GM04503 (cell line): Measurements from ENCODE around the gene EPS8L1.
"Not testable (repeated sequence)": the region's sequence is repeated elsewhere in the genome, so short reads cannot be mapped to it uniquely, and the experiment has no call there.

Experiments
- DNase-seq: peaks from one replicate; pipeline ENCODE4 v3.0.0-alpha.2; 2012; ENCODE audit warnings: low read depth

EPS8L1 gene

DNA sequence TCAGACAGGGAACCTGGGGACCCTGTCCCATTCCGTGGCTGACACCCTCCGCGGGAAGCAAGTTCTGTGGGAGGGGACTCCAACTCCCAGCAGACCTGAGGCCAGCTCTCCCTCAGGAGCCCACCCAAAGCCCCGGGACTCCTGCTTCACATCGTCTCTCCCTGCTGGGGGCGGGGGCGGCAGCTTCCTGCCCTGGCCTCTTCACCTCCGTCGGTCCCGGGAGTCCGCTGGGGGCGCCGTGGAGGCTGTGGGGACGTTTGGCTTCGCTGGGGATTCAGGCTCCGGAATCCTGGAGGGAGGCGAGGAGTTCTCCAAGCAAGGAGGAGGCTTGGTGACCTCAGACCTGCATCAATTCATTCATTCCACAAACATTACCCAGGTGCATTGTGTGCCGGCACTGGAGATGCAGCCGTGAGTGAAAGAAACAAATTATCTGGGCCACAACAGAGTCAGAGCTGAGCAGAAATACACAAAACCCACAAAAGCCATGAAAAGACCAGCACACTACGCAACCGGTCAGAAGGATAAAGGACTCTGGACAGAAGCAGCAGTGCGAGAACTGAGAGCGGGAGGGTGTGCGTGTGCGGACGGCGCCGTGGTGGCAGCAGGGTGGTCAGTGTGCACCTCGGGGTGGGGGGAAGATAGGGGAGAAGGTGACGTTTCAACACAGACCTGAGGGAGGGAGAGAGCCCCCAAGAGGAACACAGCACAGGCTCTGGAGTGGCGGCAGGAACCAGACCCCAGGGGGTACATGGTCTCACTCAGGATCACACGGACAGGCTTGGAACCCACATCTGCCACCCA lies 19.0 kb downstream of the EPS8L1 start:
- DNase-seq, result no peak

DNA sequence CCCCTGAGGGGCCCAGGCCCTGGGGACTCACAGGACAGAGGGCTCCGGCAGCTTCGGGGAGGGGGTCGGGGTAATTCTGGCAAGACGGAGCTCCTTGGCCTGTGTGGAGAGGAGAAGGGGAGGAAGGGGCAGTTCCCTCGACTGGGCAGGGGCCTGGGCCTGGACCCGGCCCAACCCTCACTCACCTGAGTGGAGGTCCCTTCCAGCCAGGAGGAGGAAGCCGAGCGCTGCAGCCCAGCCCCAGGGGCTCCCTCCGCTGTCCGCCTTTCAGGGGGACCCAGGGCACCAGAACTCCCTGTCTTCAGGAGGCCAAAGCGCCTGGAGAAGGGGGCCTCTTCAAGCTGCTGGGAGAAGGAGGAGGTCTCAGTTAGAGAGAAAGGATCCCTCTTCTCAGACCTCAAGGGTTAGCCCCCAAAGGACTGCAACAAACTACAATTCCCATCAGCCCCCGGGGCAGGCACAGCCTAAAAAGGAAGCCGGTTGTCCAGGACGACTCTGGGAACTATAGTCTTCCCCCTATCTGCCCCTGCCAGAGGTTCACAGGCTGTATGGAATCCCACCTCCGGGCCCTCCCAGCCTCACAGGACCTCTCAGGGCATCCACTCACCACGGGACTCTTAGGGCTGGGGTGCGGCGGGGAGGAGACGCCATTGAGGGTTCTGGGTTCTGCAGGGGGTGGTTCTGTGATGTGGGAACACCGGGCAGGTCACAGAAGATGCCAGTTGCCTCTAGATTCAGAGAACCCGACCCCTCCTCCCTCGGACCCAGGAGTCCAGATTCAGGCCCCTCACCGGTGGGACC lies 19.8 kb downstream of the EPS8L1 start:
- DNase-seq, result no peak

DNA sequence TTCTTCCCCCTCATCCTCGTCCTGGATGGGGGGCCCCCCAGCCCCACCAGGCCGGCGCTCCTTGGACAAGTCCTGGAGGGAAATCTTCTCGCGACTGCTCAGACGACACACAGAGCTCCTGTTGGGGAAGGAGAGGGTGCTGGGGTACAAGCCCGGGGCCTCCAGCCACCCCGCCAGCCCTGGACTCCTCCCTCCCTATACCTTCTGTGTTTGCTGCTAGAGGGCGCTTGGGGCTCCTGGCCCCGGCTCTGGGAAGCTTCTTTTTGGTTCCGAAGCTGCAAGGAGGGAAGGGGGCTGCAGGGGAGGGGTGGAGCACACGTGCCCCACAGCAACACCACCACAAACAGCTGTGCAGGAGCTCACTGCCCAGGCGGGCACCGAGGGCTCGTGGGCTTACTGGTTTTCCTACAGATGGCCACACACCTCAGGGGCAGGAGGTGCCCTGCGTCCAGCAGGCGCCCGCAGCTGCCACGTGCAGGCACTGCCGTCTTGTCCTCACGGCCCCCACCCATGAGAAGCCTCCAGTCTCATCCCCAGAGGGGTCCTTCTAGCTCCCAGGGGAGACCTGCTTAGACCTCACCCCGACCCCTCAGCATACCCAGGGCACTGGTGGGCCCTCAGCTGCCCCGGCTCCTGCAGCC lies 20.5 kb downstream of the EPS8L1 start:
- DNase-seq, result no peak

DNA sequence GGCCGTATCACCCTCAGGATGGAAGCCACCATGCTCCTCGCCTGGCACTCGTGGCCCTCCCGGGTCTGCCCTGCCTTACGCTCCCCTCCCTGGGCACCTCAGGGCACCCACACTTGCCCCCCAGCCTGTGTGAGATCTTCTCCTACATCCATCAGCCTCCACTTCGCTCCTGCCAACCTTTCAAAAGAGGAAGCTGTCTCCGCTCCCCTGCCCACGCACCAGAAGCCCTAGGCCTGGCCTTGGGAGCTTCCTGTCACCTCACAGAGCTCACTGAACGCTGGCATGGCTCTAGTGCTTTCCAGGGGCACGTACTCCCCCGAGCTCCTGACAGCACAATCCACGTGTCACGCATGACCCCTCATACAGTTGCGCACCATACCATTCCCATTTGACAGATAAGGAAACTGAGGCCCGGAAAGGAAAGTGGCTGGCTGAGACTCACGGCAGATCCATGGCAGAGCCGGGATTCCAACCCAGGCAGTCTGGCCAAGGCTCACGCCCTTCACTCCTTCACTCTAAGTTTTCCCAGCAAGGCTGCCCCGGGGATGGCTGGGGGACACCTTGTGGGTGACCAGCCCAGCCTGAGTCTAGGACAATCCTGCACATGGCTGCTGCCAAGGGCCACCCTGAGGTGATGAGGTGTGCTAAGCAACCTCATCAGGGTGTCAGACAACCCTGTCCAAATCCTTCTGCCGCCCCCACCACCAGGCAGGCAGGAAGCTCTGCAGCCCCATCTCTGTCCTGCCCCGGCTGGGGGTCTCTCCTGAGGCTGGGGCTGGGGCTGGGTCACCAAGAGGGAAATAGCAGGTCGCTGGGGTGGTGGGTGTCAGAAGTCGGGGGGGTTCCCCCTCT lies 22.4 kb downstream of the EPS8L1 start:
- no peak for DNase-seq

DNA sequence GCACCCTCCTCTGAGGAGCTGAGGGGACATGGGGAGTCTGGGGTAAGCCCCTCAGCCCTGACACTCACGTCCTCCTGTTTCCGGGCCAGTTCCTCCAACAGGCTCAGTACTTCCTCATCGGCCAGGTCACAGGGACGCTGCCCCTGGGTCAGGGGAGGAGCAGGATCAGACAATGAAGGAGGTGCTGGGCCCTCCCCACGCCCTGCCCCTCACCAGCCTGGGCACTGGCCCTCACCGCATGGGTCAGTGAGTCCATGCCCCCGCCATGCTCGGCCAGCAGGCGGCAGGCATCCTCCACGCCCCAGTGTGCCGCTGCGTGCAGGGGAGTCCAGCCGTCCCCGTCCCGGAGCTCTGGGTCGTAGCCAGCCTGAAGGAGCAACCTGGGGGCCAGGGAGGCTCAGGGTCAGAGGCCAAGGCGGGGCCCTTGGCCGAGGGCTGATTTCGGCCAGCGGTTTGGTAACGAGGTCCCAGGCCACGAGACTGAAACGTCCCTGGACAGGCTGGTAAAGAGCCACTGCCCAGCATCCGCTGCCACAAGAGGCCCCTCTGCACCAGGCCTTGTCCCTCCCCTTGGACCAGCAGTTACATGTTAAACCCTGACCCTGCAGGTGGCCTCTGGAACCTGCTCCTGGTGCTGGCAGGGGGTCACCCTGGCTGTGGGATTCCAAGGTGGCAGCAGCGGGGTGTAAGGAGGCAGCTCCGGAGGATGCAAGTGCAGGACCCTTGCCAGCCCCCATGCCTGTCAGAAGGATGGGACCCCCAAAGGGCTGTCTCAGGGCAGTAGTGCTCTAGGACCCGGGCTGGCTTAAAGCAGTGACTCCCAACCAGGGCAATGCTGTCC lies 23.3 kb downstream of the EPS8L1 start:
- no peak for DNase-seq

DNA sequence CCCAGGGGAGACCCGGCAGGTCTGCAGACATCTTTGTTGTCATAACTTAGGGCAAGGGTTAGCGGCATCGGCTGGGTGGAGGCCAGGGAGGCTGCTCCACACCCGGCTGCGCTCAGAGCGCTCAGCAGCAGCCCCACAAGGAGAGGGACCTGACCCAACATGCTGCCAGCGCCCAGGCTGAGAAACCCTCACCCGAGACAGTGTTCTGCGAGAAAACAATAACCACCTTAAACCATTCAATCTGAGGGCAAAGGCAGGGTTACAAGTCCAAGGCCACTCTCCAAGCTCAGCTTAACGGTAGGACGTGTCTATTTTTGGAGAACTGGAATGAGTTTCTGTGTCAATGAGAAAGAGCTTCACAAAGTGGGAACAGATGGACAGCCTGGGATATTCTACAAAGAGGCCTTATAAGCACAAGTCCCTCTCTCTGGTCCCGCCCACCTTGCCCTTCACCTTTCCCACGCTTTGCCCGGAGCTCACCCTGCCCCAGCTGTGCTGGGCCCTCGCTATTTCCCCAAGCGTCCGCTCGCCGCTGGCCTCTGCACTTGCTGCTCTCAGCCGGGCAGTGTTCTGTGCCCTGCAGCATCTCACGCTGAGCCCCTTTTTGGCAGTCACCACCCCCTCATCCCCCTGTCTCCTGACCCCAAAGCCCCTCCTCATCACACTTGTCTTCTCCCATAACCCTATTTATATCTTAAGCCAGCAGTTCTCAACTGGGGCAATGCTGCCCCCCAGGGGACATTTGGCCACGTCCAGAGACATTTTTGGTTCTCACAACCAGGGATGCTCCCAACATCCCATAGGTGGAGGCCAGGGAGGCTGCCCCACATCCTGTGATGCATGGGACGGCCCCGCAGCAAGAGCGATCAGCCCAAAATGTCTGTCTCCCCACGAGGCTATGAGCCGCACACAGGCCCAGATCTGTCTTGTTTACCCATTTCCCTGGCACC lies 24.2 kb downstream of the EPS8L1 start:
- DNase-seq, result no peak

DNA sequence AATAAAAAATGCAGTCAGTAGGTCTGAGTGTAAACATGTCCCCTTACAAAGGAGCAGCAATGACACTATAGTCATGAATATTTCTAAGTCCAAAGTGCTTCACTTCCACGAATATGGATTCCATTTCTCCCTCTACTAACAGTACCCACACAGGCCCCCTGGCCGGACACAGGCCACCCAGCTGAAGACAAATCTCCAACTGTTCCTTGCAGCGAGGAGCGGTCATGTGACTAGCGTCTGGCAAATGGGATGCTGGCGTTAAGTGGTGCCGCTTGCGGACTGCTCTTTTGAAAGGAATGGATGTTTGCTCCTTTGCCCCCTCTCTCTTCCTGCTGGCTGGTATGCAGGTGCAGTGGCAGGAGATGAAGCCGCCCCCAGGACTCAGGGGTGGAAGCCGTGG lies 25.6 kb downstream of the EPS8L1 start:
- no peak for DNase-seq

DNA sequence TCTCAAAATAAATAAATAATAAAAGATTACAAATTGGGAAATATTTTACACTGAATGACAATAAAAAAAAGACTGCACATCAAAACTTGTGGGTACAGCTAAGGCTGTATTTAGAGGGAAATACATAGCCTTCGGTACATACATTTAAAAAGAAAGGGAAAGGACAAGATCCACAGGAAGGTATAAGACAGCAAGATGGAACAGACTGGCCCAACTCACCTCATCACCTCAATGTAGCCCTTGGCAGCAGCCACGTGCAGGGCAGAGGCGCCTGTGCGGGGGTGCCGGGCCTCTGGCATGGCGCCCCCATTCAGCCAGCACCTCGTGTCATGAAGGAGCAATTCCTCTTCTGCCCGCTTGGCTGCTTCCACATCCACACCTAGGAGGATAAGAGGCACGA lies 27.5 kb downstream of the EPS8L1 start:
- no peak for DNase-seq

DNA sequence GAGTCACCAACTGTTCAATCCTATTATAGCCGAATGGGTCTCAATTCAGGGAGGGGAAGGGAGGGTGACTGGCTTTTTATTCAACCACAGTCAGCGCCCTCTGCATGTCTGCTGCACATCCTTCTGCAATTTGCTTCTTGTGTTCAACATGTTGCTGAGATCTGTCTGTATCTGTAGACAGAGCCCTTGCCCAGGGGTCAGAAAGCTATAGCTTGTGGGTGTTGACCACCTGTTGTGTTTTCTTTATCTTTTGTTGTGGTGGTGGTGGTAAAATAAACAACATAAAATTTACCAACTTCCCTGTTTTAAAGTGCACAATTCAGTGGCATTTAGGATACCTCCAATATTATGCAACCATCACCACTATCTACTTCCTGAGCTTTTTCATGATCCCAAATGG lies 29.6 kb downstream of the EPS8L1 start:
- no peak for DNase-seq

DNA sequence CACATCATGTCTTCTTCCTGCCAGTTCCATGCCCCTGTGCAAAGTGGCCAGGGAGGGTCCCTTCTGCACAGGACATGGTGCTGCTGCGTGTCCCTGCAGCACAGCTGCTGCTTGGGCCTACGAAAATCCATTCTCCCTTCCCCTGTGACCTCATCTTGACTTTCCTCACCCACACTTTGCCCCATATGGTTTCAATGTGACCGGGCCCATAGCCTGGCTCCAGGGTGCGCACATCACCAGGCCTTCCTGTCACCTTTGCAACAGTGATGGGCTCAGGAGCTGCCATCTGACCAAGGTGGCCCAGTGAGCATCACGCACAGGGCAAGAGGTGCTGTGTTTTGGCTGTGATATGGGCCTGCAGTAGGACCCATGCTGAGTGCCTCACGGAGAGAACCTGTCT lies 30.9 kb downstream of the EPS8L1 start:
- no peak for DNase-seq

DNA sequence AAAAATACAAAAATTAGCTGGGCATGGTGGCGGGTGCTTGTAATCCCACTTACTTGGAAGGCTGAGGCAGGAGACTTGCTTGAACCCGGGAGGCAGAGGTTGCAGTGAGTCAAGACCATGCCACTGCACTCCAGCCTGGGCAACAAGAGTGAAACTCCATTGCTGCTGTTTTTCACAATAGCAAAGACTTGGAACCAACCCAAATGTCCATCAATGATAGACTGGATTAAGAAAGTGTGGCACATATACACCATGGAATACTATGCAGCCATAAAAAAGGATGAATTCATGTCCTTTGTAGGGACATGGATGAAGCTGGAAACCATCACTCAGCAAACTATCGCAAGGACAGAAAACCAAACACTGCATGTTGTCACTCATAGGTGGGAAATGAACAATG lies 31.6 kb downstream of the EPS8L1 start:
- DNase-seq, result not testable (repeated sequence)

DNA sequence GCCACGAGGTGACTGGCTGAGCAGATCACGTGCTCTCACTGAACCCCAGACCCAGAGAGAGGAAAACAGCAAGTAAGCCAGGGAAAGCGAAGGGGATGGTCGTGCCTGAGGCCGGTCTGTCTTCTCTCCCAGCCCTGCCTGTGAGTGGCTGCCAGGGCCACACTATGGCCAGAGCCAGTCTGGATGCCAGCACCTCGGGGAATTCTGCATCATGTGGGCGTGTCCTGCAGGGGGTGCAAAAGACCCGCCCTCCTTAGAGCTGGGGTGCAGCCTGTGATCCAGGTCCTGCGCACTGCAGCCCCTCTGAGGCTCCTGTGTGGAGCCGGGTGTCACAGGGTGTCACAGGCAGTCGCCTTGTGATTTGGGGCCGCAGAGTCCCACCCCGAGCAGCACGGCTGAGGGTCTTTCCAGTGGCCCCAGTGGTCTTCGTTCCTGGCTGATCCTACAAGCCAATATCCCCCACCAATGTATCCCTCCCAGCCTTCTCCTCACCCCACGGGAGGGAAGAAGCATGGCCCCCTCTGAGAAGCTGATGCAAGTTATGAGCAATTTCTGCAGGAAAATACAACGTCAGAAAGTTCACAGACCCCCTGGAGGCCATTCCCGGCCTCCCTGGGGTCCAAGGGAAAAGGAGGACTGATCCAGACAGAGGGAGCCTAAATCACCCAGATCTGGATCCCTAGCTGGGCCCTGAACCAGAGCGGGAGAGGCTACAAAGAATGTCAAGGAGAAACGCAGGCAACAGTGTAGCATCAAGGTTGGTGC lies 34.0 kb downstream of the EPS8L1 start:
- DNase-seq, result no peak

DNA sequence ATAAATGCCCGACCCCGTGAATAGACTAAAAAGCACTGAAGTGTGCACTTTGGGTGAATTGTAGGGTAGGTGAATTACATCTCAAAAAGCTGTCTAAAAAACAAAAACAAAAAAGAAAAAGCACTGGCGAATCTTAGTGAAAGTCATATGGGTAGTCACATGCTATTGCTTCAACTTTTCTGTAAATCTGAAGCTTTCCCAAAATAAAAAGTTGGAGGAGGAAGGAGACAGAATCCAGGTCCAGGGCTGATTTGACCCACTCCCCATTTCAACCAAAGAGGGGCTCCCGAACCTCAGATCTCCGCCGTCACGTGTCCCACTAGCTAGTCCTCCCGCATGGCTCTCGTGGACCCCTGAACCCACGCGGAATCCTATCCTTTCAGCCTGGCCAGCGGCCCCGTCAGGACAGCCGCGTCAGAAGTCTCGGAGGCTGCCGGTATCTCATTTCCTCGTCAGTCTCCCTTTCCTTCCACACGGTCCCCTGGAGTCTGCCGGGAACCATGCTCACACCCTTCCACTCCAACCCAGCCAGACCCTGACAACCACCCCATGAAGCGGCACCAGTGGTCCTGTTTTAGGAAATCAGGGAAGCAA lies 35.7 kb downstream of the EPS8L1 start:
- no peak for DNase-seq

DNA sequence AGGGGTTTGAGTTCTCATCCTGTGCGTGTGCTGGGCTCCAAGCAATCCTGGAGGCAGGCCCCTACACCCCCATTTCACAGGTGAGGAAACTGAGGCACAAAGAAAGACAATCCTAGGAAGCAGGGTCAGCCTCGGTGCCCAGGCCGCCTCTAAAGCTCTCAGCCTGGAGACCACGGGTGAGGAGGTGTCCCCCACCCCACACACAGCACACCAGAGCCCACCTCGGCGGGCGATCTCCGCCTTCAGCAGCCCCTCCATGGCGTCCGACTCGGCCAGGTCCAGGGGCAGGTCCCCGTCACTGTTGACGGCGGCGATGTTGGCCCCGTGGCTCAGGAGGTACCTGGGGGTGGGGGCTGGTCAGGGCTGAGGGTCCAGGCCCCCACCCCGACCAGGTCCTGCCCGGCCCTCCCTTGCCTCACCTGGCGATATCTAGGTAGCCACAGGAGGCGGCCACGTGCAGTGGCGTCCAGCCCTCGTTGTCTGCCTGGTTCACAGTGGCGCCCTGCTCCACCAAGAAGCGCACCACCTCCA lies 36.6 kb downstream of the EPS8L1 start:
- no peak for DNase-seq

DNA sequence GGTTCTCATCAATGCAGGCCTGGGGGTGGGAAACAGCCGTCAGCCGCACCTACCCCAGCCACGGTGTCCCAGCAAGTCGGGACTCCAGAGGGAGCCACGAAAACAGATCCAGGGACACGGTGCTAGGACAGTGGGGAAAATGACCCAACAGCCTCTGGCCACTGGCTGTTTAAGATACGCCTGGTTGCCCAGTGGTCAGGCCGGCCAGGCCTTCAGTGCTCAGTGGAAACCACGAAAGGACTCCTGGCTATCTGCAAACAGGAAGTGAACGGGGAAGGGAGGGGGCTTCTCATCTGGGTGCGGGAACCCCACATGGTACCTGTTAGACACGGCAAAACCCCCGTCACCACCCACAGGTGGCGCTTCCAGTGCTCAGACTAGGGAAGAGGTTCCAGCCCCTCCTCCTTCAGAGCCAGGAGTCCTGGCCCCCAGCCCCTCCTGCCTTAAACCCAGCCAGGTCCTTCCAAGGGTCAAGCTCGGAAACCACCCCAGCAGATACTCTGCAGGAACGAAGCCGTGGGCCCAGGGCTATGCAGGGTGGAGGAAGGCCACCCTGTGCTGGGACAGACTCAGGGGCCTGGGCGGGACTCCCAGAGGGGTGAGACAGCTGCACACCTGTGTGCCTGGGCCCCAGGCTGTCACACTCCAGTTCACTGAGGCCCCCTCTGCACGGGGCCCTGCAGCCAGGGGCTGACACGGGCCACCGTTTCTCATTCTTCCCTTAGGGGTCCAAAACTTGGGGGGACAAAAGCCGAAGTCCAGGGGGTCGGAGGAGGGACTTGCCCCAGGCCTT lies 37.3 kb downstream of the EPS8L1 start:
- DNase-seq, result no peak

DNA sequence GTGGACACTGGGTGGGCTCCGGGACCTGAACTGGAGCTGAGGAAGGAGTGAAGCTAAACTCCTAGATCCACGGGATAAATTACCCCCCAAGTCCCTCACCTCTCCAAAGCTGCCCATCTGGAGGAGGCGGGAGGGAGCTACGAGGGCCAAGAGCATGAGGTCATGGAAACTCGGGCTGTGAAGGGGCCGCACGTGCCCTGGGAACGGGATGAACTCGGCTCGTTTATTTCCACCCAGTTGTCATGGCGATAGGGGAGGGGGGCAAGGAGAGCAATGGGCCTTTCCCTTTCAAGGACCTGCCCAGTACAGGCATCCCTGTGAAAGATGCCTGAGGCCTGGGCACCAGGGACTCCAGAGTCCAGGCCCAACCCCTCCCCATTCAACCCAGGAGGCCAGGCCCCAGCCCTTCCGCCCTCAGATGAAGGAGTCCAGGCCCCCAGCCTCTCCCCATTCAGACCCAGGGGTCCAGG lies 37.9 kb downstream of the EPS8L1 start:
- DNase-seq, result peak; percentile 69

DNA sequence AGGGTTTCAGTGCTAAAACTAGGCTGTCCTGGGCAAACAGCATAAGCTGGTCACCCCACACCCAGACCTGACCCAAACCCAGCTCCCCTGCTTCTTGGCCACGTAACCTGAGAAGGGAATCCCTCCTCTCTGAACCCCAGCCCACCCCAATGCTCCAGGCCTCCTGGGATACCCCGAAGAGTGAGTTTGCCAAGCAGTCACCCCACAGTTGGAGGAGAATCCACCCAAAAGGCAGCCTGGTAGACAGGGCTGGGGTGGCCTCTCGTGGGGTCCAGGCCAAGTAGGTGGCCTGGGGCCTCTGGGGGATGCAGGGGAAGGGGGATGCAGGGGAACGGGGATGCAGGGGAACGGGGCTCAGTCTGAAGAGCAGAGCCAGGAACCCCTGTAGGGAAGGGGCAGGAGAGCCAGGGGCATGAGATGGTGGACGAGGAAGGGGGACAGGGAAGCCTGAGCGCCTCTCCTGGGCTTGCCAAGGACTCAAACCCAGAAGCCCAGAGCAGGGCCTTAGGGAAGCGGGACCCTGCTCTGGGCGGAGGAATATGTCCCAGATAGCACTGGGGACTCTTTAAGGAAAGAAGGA lies 39.0 kb downstream of the EPS8L1 start:
- DNase-seq, result no peak
